ENCODE data around the gene HIRA. TPM values are rescaled to one million over a fixed set of nuclear protein-coding genes. Genes with fewer than 3 reads are reported as not detected.
"Not testable (repeated sequence)": the region's sequence is repeated elsewhere in the genome, so short reads cannot be mapped to it uniquely, and the experiment has no call there.

The HIRA gene
- polyA plus RNA-seq, 4 donors = 33.5 to 37.0 (median 35.3) TPM

DNA sequence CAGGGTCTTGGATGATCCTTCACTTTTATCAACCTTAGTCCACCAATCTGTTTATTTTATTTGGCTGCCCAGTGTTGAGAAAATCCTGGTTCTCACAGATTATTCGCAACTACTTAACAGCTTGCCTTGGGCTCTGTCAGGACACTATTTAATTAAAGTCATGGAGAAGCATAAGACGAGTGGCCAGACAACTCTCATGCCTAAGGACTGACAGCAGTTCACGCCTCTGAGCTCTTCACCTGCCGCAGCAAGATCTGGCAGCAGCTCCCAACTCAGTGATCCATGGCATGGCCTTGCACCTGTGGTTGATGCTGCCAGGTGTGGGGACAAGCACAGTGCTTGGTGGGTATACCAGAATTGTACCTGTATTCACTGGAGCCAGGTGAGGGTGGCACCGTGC is 37.8 kb downstream of the HIRA start:
- DNase-seq (ENCODE audit: low read depth in 4 of 4, low spot score in 3 of 4) = no peak

DNA sequence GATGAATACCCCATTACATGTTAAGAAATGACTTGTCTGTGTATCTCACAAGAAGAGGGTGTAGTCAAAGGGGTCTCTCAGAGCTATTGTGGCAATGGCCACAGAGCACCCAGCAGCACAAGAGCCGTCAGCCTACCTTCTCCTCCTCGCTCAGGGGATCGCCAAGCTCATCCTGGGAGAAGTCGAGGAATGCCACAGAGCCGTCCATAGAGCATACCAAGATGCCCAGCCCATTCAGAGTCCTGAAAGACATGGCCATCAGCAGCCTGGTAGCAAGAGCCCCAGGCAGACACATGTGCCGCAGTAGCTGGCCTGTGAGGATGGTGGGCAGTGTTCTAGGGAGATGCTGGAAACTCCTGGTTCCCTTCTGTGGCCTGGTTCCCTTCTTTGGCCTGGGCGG is 44.0 kb downstream of the HIRA start:
- no peak for DNase-seq (ENCODE audit: low read depth in 4 of 4, low spot score in 3 of 4)

DNA sequence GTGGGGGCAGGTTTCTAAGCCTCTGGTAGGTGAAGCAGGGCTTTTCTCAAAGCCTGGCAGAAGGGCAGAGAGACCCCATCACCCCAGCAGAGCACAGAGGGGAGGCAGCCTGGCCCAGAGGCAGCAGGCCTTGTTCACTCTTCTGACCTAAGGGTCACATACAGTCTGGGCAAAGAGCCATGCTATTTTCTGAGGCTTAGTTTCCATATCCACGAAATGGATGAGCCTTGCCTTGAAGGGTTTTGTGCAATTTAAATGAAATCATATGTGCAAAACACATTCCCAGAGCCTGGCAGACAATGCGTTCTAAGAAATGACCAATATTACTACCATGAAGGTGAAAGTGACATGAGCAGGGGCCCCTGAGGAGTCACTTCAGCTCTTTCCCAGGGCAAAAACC is 44.5 kb downstream of the HIRA start:
- no peak for DNase-seq (ENCODE audit: low read depth in 4 of 4, low spot score in 3 of 4)

DNA sequence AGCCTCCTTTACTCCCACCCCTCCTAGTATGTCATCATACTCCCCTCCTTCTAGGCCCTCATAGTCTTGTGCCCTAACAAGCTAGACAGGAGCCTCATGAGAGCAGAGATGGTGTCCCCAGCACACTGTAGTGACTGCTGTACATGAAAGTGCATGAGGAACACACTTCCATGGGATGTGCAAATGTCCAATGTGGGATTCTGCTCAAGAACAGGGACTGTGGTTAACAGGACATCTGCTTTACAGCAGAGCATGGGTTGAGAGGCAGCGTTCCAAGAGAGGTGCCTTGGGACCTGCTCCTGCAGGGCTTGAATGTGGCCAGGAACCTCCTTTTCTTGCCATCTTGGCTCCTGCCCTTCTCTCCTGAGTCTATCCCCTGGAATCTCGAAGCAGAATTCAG is 45.3 kb downstream of the HIRA start:
- no peak for DNase-seq (ENCODE audit: low read depth in 4 of 4, low spot score in 3 of 4)

DNA sequence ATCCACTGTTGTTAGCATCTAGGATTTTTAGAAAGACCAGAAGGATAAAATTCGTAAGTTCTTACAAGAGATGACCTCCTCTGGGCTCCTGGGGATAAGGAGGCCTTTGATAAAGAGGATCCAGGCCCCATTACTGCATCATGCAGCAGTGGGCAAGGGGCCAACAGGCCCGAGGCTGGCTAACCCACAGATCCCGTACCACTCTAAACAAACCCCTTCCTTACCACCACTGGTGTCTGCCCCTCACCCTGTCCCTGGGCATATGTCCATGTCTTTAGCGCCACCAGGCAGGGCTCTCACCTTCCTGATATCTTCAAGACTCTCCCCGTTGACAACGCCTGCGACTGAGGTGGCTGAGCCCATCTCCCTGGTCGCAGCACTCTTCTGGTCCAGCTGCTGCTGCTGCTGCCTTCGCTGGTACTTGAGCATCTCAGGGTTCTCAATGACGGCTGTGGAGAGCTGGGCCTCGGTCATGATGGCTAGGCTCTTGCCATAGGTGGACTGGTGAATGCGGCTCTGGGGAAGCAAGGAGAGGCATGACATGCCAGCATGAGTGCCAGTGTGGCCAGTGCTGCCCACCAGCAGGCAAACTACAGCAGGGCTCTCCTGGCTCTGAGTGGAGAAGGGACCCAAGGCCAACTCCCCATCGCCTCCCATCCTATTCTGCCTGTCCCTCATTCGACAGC is 46.2 kb downstream of the HIRA start:
- no peak for DNase-seq (ENCODE audit: low read depth in 4 of 4, low spot score in 3 of 4)

DNA sequence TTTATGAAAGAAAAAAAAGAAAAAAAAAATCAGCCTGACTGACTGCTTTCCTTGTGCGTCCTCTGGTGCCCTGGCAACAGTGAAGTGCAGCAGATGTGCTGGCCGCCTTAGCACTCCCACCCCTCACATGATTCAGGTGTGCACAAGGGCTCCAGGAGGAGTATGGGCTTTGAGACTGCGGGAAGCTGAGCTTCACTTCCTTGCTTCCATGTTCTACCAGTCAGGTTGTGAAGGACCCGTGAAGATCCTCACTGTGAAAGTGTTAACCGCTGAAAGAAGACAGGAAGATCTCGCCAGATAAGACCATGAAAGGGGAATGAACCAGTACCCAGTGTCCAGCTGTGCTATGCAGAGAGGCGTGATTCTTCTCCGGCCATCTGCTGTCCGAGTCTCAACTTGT is 48.2 kb downstream of the HIRA start:
- DNase-seq (ENCODE audit: low read depth in 4 of 4, low spot score in 3 of 4) = no peak

DNA sequence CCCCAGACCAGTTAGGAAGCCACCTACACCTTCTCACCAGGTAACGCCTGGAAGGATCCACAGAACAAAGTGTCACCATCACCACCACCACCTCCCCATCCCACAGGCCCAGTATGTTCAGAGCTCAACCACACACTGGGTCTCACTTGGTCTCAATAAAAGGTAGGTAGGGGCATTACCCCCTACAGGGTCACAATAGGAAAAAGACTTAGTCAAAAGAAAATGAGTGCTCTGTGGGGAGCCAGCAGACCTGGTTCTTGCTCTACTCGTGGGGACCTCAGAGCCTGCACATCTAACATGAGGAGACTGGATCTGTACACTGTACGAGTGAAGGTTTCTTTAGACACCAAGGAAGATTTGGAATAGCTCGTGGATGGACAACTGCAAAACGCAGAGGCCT is 49.3 kb downstream of the HIRA start:
- DNase-seq (ENCODE audit: low read depth in 4 of 4, low spot score in 3 of 4) = no peak

DNA sequence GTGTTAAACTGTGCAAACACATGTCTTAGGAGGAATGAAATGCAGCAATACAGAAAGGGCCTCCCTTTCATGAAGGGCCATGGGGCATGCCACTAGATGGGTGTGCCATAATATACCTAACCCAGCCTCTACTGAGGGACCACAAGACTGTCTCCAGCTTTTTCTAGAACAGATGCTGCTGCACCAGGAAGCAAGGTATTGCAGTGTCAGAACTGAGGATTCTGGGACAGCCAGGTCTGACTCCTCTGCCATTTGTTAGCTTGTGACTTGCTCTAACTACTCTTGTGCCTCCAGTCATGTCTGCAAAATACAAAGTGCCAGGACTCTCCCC is 53.2 kb downstream of the HIRA start:
- no peak for DNase-seq (ENCODE audit: low read depth in 4 of 4, low spot score in 3 of 4)

DNA sequence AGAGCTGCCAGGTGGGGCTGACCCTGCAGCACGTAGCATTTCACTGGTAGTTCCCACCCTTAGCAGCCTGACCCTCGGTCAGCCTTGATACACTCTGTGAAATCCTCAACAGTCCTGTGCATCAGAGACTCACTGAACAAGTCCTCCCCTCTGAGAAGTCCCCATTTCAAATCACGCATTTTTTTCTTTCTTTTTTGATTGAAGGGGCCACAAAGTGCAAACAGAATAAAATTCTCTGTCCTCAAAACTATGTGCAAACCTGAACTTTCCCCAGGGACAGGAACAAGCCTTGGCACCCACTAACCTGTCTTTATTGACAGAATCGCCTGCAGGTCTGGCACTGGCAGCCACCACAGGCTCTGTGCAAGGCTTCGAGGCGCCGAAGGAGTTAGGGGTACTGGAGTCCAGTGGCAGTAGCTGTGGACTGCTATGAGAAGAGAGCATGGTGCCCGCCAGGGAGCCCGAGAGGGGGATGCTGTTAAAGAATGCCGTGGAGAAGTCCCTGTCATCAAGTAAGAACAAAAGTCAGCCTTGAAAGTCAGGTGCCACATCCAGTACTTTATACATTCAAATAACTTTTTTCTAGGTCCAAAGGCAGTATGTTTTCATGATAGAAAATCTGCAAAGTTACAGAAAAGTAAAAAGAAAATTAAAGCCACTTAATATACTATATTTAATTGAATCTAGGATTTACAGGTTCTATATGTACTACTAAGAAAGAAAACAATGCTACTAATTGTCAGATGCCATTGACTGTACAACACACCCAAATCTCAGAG is 53.8 kb downstream of the HIRA start:
- no peak for DNase-seq (ENCODE audit: low read depth in 4 of 4, low spot score in 3 of 4)

DNA sequence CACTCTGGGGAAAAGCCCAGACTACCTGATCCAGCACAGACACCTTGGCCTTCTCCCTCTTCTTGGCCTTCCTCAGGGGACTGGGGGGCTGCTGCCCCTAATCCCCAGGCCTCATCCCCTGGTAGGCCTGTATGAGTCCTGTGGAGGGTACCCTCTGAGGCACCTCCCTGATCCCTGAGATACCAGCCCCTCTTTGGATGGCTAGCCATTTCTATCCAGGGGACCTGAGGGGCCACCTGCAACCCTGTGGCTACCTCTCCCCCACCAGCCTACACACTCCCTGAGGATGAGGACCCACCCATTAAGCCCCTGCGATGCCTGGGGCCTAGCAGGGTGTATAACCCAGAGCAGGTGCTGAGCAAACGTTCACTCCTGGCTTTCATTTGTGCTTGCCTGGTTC is 54.6 kb downstream of the HIRA start:
- no peak for DNase-seq (ENCODE audit: low read depth in 4 of 4, low spot score in 3 of 4)

DNA sequence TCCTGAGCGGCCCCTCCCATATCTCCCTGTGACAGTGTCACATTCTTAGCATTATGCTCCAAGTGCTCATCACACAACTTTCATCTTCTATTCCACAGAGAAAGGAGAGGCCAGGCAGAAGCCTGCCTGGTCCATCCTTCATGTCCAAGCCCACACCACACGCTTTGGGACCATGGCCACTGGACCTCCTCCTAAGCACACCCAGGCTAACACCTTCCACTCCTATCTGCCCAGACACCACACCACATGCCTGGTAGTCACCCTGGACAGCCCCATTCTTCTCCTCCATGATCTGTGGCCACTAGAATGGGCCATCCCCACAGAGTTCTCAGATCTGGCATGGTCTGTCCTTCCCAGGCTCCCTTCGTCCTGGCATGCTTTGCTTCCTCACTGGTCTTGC is 55.3 kb downstream of the HIRA start:
- DNase-seq (ENCODE audit: low read depth in 4 of 4, low spot score in 3 of 4) = no peak

DNA sequence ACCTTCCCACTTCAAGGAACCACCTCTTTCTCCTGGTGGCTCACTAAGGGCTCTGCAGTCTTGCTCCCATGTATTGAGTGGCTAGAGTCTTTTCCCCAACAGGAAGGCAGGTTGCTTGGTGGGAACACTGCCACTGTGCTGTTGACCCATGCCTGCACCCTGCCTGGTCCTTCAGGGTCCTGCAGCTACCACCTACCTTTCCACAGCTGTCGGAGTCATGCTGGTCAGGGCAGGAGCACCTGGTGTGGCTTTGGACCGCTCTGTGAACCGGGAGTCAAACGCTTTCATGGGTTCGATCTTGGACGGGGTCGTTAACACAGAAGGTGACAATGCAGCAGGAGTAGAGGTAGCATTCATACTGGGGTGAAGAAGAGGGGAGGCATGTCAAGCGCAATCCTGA is 56.1 kb downstream of the HIRA start:
- no peak for DNase-seq (ENCODE audit: low read depth in 4 of 4, low spot score in 3 of 4)

DNA sequence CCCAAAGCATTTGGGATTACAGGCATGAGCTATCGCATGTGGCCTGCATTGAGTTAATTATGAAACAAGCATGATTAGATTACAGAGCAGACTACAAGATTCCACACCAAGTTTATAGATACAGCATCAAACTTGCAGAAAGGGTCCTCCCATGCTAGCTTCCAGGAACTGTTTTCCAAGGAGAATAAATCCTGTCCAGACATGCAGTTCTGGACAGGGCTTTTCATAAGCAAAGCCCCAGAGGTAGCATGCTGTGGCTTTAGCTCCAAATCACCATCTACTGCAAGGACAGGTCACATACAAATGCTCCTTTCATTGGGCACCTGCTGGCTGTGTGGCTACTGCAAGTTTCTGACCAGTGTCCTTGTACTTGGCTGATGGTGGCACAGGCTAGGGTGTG is 57.1 kb downstream of the HIRA start:
- no peak for DNase-seq (ENCODE audit: low read depth in 4 of 4, low spot score in 3 of 4)

DNA sequence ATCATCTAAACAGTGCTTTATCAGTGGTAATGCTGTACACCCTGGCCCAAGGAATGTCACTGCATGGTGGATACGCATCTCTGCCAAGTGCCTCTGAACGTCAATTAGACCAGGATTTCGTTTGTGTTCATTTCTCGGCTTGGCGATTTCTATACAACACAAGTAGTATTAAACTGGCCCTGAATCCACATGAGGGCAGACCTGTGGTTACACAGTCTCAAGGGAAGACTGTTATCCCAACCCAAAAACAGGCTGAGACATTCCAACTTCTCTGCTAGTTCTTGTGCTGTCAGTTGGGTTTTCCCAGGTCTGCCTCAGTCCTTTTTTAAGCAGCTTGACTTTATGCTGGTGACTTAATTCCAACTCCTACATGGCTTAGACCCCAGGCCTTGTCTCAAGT is 58.1 kb downstream of the HIRA start:
- no peak for DNase-seq (ENCODE audit: low read depth in 4 of 4, low spot score in 3 of 4)

DNA sequence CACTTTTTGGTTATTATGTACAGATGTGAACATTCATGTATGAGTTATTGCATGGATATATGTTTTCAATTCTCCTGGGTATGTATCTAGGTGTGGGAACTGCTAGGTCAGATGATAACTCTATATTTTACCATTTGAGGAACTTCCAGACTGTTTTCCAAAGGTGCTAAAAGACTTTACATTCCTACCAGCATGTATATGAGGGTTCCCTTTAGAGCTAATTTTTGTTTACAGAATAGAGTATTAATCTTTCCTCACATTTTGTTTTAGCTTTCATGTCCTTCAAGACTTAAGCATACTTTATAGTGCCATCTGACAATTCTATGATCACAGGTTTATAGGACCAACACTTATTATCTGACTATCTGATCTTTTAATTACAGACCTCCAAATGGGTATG is 59.6 kb downstream of the HIRA start:
- no peak for DNase-seq (ENCODE audit: low read depth in 4 of 4, low spot score in 3 of 4)

DNA sequence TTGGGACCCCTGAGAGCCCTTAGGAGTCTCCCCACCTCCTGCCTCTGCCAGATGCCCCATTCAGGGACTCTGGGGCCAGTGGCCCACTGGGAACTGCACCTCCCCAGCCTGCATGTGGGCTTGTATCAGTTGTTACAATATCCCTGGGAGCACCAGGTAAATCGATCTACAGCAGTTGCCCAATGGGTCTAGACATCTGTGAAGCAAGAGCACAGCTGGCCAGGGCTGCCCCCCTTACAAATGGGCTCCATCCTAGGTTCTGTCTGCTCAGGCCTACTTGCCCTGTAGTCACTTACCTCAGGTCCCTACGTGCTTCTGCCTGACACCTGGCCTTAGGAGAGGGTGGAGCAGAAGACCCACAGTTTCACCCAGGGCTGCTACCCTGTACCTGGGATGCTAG is 62.7 kb downstream of the HIRA start:
- no peak for DNase-seq (ENCODE audit: low read depth in 4 of 4, low spot score in 3 of 4)

DNA sequence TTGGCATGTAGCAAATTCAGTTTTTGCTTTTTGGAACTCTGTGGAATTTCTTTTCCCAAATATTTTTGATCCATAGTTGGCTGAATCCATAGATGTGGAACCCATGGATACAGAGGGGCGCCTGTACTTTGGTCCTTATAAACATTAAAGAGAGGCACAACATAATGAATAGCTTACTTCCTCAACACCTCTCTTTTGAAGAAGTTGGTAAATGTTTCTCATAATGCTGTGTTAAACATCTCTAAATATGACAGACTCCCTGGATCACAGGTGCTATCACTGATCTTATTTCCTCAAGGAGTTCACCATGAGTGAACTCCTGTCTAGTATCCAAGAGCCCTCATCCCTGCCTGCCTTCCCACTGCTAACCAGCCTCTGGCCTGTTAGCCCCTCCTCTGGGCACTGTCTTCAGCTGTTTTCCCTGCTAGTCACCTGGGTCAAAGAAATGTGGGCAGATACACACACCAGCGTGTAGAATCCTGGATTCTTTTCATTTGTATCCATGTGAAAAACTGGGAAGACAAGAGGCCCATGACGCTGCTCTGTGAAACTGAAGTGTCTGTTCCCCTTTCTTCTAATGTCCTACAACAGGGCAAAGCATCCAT is 63.7 kb downstream of the HIRA start:
- no peak for DNase-seq (ENCODE audit: low read depth in 4 of 4, low spot score in 3 of 4)

DNA sequence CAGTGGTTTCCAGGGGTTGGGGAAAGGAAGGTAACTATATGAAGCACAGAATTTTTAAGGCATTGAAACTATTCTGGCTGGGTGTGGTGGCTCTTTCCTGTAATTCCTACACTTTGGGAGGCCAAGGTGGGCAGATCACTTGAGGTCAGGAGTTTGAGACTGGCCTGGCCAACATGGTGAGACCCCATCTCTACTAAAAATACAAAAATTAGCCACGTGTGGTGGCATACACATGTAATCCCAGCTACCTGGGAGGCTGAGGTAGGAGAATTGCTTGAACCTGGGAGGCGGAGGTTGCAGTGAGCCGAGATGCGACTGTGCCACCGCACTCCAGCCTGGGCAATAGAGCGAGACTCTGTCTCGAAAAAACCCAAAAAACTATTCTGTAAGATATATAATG is 68.0 kb downstream of the HIRA start:
- not testable (repeated sequence) for DNase-seq (ENCODE audit: low read depth in 4 of 4, low spot score in 3 of 4)

DNA sequence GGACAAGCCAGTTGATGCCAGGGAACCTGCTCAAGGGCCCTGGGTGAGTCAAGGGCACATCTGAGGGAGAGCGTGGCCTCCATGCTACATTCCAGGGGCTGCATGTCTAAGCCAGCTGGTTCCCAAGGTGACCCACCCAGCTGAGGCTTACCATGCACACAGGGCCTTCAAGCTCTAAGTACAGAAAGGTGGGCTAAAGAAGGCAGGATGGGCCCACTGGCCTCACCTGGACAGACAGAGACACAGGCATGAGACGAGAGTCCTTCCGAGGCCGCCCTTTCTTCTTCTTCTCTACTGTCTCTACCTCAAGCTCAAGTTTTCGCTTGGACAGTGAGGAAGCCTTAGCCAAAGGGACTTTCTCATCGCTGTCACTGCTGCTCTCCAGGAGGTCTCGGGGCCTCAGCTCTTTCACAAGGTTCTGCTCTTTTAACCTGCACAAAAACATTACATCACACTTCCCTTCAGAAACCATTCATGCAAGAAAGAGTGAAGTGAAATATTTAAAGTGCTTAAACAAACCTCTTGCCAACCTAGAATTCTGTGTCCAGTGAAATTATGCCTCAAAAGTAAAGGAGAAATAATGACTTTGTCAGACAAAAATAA is 69.9 kb downstream of the HIRA start:
- no peak for DNase-seq (ENCODE audit: low read depth in 4 of 4, low spot score in 3 of 4)

DNA sequence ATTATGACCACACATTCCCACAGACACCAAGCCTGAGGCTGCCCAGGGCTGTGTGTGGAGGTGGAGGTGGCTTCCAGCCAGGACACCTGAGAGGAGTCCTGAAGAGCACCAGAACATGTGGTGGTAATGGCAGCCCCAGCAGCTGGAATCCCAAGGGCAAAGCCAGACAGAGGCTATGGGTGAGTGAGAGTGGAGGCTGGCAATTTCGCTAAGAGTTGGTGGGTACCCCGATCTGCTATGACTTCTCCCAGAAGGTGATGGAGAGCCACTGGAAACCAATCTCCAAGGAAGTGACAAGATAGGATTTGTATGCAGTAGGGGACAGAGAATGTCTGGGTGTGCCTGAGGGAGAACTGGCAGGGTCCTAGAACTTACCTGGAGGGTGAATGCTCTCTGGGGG is 70.7 kb downstream of the HIRA start:
- DNase-seq (ENCODE audit: low read depth in 4 of 4, low spot score in 3 of 4) = no peak

DNA sequence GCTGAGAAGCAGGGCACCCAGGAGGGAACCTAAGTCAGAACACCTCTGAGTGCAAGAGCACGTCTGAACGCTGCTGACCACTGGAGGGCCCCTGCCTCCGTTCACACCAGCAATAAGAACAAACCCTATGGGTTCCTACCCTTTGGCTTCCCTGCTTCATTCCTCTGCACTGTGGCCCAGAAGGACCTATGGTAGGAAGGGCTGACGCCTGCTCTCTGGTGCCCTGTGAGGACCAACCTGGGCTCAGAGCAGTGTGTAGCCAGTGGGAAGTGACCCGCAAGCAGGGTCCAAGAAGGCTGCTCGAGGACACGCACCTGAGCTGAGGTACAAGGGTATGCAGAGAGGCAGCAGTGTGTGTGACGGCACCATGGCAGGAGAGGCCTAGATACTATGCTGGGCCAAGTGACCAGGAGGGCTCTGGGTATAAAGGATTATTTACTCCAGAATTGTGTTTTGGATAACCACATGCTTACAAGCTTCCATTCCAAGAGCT is 71.2 kb downstream of the HIRA start:
- no peak for DNase-seq (ENCODE audit: low read depth in 4 of 4, low spot score in 3 of 4)

All from right renal pelvis (tissue), 4 donors.